T-helper 17 cell (primary cell): ENCODE measurements around the gene FPR3. TPM values are rescaled to one million over a fixed set of nuclear protein-coding genes. Genes with fewer than 3 reads are reported as not detected.
"Not testable (repeated sequence)": the region's sequence is repeated elsewhere in the genome, so short reads cannot be mapped to it uniquely, and the experiment has no call there.

ENCODE experiments used
- ATAC-seq: fragments of 150-1000 bp; cut with Tn5 transposase; 2 replicates; pipeline ENCODE4 v1.10.0; 2021; ENCODE audit warnings: mild to moderate bottlenecking, moderate library complexity
- DNase-seq, 3 donors: peaks; one replicate each; pipeline versions ENCODE4 v3.0.0 to v3.0.0-alpha.2; 2020 to 2021
- H3K9me3 ChIP-seq: one replicate; pipeline ENCODE4 v1.7.0; 2013; ENCODE audit warnings: low read length, mild to moderate bottlenecking; ENCODE audit not compliant: control insufficient read depth, poor library complexity, severe bottlenecking
- H3K27ac Mint-ChIP-seq: one replicate; pipeline ENCODE4 v1.8.0; 2022; ENCODE audit warnings: mild to moderate bottlenecking, moderate library complexity, mixed read lengths
- H3K27me3 Mint-ChIP-seq: one replicate; pipeline ENCODE4 v1.8.0; 2022; ENCODE audit warnings: mixed read lengths
- H3K36me3 Mint-ChIP-seq: one replicate; pipeline ENCODE4 v1.8.0; 2022; ENCODE audit warnings: low read depth, mixed read lengths
- H3K4me1 Mint-ChIP-seq: one replicate; pipeline ENCODE4 v1.8.0; 2022; ENCODE audit warnings: mild to moderate bottlenecking, mixed read lengths
- H3K4me3 Mint-ChIP-seq: one replicate; pipeline ENCODE4 v1.8.0; 2022; ENCODE audit warnings: mild to moderate bottlenecking, moderate library complexity, mixed read lengths
- total RNA-seq, 4 donors: library from RNA in 2 of 4; stranded (reverse) in 2 of 4; gene quantifications; one replicate each; pipeline ENCODE4 v1.2.3 and lab custom pipeline; 2022 to 2026

FPR3 gene
- total RNA-seq, 2 donors from 2014 or later, result not detected

DNA sequence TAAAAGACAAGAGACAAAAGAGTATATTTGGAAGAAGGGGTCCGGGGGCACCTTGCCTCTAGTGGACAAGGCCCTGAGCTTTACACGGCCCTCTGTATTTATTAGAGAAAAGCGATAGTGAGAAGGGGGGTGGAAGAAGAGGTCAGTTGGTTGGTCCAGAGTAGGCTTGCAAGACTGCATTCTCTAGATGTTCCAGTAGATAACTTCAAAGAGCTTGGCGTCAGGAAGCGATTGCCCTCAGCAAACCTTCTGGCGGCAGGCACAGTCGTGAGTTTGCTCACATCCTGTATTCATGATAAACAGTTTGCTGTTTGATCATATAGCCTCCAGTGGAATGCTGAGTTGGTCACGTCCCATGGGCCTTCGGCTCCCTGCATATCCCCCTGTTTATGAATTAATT is 9.8 kb downstream of the FPR3 start:
- not testable (repeated sequence) for H3K4me3 Mint-ChIP-seq, H3K9me3 ChIP-seq, H3K27me3 Mint-ChIP-seq, ATAC-seq, H3K4me1 Mint-ChIP-seq, H3K27ac Mint-ChIP-seq, DNase-seq, H3K36me3 Mint-ChIP-seq

DNA sequence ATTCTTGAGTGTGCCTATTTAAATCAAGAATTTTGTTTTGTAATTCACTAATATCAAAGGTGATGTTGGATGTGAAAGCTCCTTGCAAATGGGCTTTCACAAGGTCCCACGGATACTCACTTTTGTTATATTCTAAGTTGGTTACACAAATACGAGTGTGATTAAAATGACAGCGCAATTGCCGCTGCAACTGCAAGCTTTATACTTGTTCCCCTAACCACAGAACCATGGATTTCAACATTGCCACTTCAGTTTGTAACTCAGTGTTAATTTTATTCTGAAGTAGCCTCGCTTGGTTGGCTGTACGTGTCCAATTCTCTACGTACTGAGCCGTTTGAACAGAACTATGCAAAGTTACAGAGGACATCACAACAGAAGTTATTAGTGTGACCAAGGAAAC is 10.4 kb downstream of the FPR3 start:
- not testable (repeated sequence) for H3K36me3 Mint-ChIP-seq, DNase-seq, H3K9me3 ChIP-seq, H3K4me3 Mint-ChIP-seq, ATAC-seq, H3K27me3 Mint-ChIP-seq, H3K27ac Mint-ChIP-seq, H3K4me1 Mint-ChIP-seq

DNA sequence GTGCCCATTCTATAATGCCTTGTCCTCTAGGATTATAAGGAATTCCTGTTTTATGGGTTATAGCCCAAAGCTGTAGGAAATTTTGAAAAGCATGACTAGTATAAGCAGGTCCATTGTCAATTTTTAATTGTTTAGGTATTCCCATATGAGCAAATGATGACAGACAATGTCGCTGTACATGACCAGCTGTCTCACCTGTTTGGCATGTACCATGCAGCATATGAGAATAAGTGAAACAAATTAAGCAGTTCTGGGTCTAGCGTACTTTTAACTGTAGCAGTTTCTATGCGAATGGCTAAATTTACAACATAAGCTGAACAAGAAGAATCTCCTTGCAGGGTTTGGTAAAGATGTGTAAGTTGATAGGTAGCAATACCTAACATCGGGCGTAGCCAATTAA is 11.6 kb downstream of the FPR3 start:
- not testable (repeated sequence) for H3K27ac Mint-ChIP-seq, H3K4me1 Mint-ChIP-seq, H3K27me3 Mint-ChIP-seq, ATAC-seq, H3K9me3 ChIP-seq, H3K36me3 Mint-ChIP-seq, H3K4me3 Mint-ChIP-seq, DNase-seq

GRCh38 chr19:51807111-51807701 is 12.2 kb downstream of the FPR3 start:
- Mint-ChIP-seq H3K27me3 (no peaks in the 10 kb centered on the region), H3K4me1 (no peaks in the 10 kb centered on the region), H3K27ac (no peak overlapping the region), H3K4me3 (no peak overlapping the region), H3K36me3 (no peaks in the 10 kb centered on the region)
- no peaks in the 10 kb centered on the region for H3K9me3 ChIP-seq
- no peak for DNase-seq
- ATAC-seq, result no peak

DNA sequence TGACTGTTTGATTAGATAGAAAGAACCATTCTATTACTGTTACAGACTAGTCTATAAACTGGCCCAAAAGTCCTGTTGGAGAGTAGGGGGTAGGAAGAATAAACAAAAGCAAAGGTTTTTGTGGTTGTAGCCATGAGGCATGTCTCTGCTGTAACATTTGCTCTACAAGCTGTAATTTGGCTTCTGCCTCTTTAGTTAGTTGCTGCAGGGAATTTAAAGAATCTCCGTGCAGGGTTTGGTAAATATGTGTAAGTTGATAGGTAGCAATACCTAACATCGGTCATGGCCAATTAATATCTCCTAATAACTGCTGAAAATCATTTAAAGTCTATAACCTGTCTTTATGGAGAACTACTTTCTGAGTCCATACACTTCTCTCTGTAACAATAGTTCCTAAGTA is 13.0 kb downstream of the FPR3 start:
- no peaks in the 10 kb centered on the region for H3K9me3 ChIP-seq
- Mint-ChIP-seq H3K36me3 (no peaks in the 10 kb centered on the region), H3K4me1 (no peaks in the 10 kb centered on the region), H3K4me3 (no peak overlapping the region), H3K27ac (no peak overlapping the region), H3K27me3 (no peaks in the 10 kb centered on the region)
- DNase-seq, result no peak
- ATAC-seq, result no peak

DNA sequence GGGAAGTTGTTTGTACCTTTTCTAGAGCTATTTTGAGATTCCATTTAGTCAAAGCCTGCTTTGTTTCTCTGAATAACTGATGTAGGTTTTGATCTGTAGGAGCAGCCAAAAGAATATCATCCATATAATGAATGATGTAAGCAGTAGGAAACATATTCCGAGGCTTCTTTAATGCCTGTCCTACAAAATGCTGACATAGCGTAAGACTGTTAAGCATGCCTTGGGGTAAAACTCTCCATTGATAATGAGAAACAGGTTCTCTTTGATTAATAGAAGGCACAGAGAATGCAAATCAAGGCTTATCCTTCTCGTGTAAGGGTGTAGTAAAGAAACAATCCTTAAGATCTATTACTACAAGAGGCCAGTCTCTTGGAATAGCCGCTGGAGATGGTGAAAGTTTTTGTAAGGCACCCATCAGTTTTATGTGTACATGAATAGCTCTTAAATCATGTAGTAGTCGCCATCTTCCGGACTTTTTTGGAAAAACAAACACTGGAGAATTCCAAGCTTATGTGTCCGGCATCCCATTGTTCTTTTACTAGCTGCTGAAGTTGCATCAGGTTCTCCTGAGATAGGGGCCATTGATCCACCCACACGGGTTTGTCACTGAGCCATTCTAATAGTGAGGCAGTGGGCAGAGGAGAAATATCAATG is 13.5 kb downstream of the FPR3 start:
- ATAC-seq (no peak), DNase-seq (no peak)
- Mint-ChIP-seq H3K4me1 (no peaks in the 10 kb centered on the region), H3K36me3 (no peaks in the 10 kb centered on the region), H3K4me3 (no peak overlapping the region), H3K27ac (no peak overlapping the region), H3K27me3 (no peaks in the 10 kb centered on the region)
- no peaks in the 10 kb centered on the region for H3K9me3 ChIP-seq

- H3K36me3 Mint-ChIP-seq, result no peaks in the 10 kb centered on the region
- H3K4me3 Mint-ChIP-seq, result no peak overlapping the region
- DNase-seq (no peak), ATAC-seq (no peak)
- no peaks in the 10 kb centered on the region for H3K27me3 Mint-ChIP-seq
- H3K9me3 ChIP-seq, result no peaks in the 10 kb centered on the region
- H3K27ac Mint-ChIP-seq, result no peak overlapping the region
- no peaks in the 10 kb centered on the region for H3K4me1 Mint-ChIP-seq
Measured at GRCh38 chr19:51809787-51810186, 14.8 kb downstream of the FPR3 start.

DNA sequence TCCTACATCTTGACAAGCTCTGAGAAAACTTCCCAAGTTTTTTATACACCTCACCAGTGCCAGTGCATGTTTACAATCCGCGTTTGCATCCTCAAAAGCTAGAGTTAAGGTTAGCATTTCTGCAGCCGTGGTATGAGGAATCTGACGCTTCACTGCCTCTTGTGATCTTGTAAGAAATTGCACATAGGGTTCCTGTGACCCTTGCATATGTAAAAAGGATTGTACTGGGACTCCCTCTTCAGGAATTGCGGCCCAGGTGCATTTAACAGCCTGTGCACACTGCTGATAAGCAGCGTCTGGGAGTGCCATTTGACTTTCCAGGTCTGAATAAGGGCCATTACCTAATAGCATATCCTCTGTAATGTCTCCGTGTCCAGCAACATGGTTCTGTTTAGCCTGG is 15.3 kb downstream of the FPR3 start:
- no peak for ATAC-seq
- Mint-ChIP-seq H3K27me3 (no peaks in the 10 kb centered on the region), H3K36me3 (no peaks in the 10 kb centered on the region), H3K27ac (no peak overlapping the region), H3K4me3 (no peak overlapping the region), H3K4me1 (no peaks in the 10 kb centered on the region)
- no peaks in the 10 kb centered on the region for H3K9me3 ChIP-seq
- no peak for DNase-seq

DNA sequence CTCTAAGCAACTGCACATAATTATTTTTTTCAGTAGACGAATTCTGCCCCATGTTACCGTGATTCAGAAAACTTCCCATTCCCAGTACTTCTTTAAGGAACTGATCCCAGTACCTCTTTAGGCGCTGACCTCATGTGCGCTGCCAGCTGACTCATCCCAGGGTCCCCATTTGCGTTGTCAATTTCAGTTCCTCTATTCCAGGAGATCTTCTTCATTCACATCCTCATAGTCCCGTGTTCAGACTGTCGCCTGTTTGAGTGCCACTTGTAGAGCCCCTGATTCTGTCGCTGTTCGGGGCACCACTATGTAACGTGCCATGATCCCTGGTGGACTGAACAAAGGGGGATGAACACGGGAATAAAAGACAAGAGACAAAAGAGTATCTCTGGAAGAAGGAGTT is 16.4 kb downstream of the FPR3 start:
- H3K4me3 Mint-ChIP-seq, result no peak overlapping the region
- no peaks in the 10 kb centered on the region for H3K9me3 ChIP-seq
- no peaks in the 10 kb centered on the region for H3K27me3 Mint-ChIP-seq
- peak; percentile 20 for ATAC-seq
- H3K27ac Mint-ChIP-seq, result no peak overlapping the region
- no peaks in the 10 kb centered on the region for H3K36me3 Mint-ChIP-seq
- DNase-seq, result no peak
- H3K4me1 Mint-ChIP-seq, result no peaks in the 10 kb centered on the region

GRCh38 chr19:51815043-51815442 is 20.1 kb downstream of the FPR3 start:
- DNase-seq, result no peak
- no peak for ATAC-seq
- H3K36me3 Mint-ChIP-seq, result no peaks in the 10 kb centered on the region

DNA sequence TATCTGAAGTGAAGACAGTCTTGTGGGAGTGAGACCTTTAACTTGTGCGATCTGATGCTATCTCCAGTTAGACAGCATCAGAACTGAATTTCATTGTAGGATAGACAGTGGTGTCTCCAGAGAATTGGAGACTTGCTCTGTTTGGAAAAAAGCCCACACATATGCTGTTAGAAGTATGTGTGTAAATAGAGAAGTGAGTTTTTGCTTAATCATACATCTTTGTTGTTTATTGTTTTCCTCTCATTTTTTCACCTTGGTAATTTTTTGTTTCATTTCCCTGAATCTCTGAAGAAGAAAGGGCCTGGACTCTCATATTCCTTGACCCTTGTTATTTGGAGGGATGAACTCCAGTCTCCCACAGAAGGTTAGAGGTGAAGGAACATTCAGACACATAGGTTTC is 21.8 kb downstream of the FPR3 start:
- ATAC-seq (no peak), DNase-seq (no peak)
- Mint-ChIP-seq H3K27me3 (no peaks in the 10 kb centered on the region), H3K4me1 (no peaks in the 10 kb centered on the region), H3K27ac (no peak overlapping the region), H3K4me3 (no peak overlapping the region), H3K36me3 (no peaks in the 10 kb centered on the region)
- no peaks in the 10 kb centered on the region for H3K9me3 ChIP-seq

More at GRCh38 chr19:51815043-51815442, 20.1 kb downstream of the FPR3 start:
- Mint-ChIP-seq H3K4me3 (no peak overlapping the region), H3K27ac (no peak overlapping the region), H3K4me1 (no peaks in the 10 kb centered on the region), H3K27me3 (no peaks in the 10 kb centered on the region)
- H3K9me3 ChIP-seq, result no peaks in the 10 kb centered on the region

GRCh38 chr19:51820011-51820410 is 25.1 kb downstream of the FPR3 start:
- H3K4me3 Mint-ChIP-seq, result no peak overlapping the region
- H3K27ac Mint-ChIP-seq, result no peak overlapping the region
- H3K4me1 Mint-ChIP-seq, result no peaks in the 10 kb centered on the region
- ATAC-seq, result no peak
- H3K27me3 Mint-ChIP-seq, result no peaks in the 10 kb centered on the region
- no peaks in the 10 kb centered on the region for H3K36me3 Mint-ChIP-seq
- no peak for DNase-seq
- H3K9me3 ChIP-seq, result no peaks in the 10 kb centered on the region

GRCh38 chr19:51820831-51821446 is 26.0 kb downstream of the FPR3 start:
- H3K9me3 ChIP-seq, result no peaks in the 10 kb centered on the region
- ATAC-seq (no peak), DNase-seq (no peak)
- Mint-ChIP-seq H3K4me1 (no peaks in the 10 kb centered on the region), H3K27ac (no peak overlapping the region), H3K27me3 (no peaks in the 10 kb centered on the region), H3K4me3 (no peak overlapping the region), H3K36me3 (no peaks in the 10 kb centered on the region)

- Mint-ChIP-seq H3K4me3 (no peak overlapping the region), H3K36me3 (no peaks in the 10 kb centered on the region), H3K4me1 (no peaks in the 10 kb centered on the region), H3K27me3 (no peaks in the 10 kb centered on the region), H3K27ac (no peak overlapping the region)
- H3K9me3 ChIP-seq, result no peaks in the 10 kb centered on the region
- ATAC-seq (no peak), DNase-seq (no peak)
Measured at GRCh38 chr19:51821456-51821855, 26.5 kb downstream of the FPR3 start.
